Measurements from ENCODE around the gene KIAA0753. TPM values are rescaled to one million over a fixed set of nuclear protein-coding genes. Genes with fewer than 3 reads are reported as not detected.

The KIAA0753 gene
- total and polyA plus RNA-seq, 2 of the 4 experiments (the other 2 are of a cell fraction): 10.2 to 17.6 TPM

DNA sequence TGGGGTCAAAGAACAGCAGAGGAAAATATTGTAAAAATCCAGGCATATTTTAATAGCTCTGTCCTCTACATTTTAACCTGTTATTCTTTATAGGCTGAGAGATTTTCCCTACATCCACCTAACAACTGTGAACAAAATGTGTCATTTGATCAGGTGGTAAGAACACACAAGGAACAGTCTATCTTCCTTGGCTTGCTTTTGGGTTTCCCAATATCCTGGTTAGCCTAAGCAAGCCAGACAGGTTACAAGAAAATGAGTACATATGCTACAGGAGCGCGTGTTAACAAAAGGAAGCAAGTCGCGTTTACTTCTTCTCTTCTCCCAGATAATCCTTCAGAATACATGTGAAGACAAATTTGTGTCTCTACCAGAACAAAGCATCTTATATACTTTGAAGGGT, 53.2 kb downstream of the KIAA0753 start:
- Histone ChIP-seq H3K27ac (ENCODE audit: insufficient read depth, low read length) (no peak overlapping the region), H2AK9ac (replicated peaks; ENCODE audit: low read depth, low read length, poor library complexity) (no peak overlapping the region), H3K23ac (ENCODE audit: low read depth, low read length) (no peak overlapping the region), H3K36me3 (ENCODE audit: control insufficient read depth, insufficient read depth, low read length) (peaks cover 39% of the 10 kb centered on the region), H3K4me1 (ENCODE audit: control insufficient read depth, insufficient read depth, low read length) (peaks cover 6% of the 10 kb centered on the region), H3K9me3 (ENCODE audit: control insufficient read depth, insufficient read depth, low read length) (peaks cover 3% of the 10 kb centered on the region), H3K56ac (ENCODE audit: extremely low read depth, insufficient read depth, low read length) (no peak overlapping the region), H4K5ac (ENCODE audit: low read depth, low read length) (no peak overlapping the region), H3K27me3 (ENCODE audit: control insufficient read depth, insufficient read depth, low read length) (no peaks in the 10 kb centered on the region), H3K9ac (ENCODE audit: low read depth, low read length) (no peak overlapping the region), H3K4me2 (ENCODE audit: low read depth, low read length) (no peak overlapping the region), H3K14ac (replicated peaks; ENCODE audit: low read depth, low read length) (no peak overlapping the region), H3K18ac (ENCODE audit: low read depth, low read length) (no peak overlapping the region), H2AFZ (replicated peaks; ENCODE audit: low read length, poor library complexity) (no peak overlapping the region), H4K20me1 (ENCODE audit: insufficient read depth, low read length) (peaks cover 4% of the 10 kb centered on the region; the same call in 1 of the 2 replicates), H4K8ac (ENCODE audit: low read depth in 2 of 2, low read length in 2 of 2) (no peak overlapping the region), H2BK15ac (ENCODE audit: low read depth, low read length) (no peak overlapping the region), H3K4ac (ENCODE audit: low read depth, low read length) (no peak overlapping the region), H2AK5ac (ENCODE audit: low read depth, low read length) (no peak overlapping the region), H3K79me1 (ENCODE audit: low read depth in 1 of 2, low read length in 2 of 2) (peaks cover 12 to 14% of the 10 kb centered on the region in 2 experiments), H3K9me1 (ENCODE audit: insufficient read depth, low read length) (peaks cover 6% of the 10 kb centered on the region), H2BK120ac (ENCODE audit: low read depth, low read length) (no peak overlapping the region), H4K91ac (ENCODE audit: insufficient read depth, low read depth, low read length) (no peak overlapping the region), H2BK5ac (ENCODE audit: low read depth, low read length, poor library complexity, severe bottlenecking) (no peak overlapping the region), H3K4me3 (ENCODE audit: insufficient read depth, low read depth, low read length) (no peak overlapping the region), H2BK20ac (ENCODE audit: low read depth, low read length) (no peak overlapping the region)
- BruUV-seq (replicated peaks): no TSS peak
- intact Hi-C loops (cut with micrococcal nuclease) (no loop called here), in situ Hi-C loops (cut with MboI; ENCODE audit: low sequenced_read_pairs) (no loop called here), dilution Hi-C loops (cut with HindIII; ENCODE audit: low sequenced_read_pairs, unreplicated experiment) (no loop called here)
- POLR2A ChIA-PET (ENCODE audit: unreplicated experiment): interaction anchor here (0.5 kb wide), 1 partner anchor 144 kb away, joined by 3 read pairs; no protein-coding TSS in a partner anchor
- DNase-seq (no peak), ATAC-seq (ENCODE audit: low read depth) (no peak)
- TF ChIP-seq BHLHE40 (IDR thresholded peaks at IDR 0.05; ENCODE audit: low read depth, low read length): no peak
- TF ChIP-seq, protein P1, sequence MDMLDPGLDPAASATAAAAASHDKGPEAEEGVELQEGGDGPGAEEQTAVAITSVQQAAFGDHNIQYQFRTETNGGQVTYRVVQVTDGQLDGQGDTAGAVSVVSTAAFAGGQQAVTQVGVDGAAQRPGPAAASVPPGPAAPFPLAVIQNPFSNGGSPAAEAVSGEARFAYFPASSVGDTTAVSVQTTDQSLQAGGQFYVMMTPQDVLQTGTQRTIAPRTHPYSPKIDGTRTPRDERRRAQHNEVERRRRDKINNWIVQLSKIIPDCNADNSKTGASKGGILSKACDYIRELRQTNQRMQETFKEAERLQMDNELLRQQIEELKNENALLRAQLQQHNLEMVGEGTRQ (IDR thresholded peaks at IDR 0.05; ENCODE audit: low read depth, low read length): no peak
- no peak for TF ChIP-seq MAZ (IDR thresholded peaks at IDR 0.05; ENCODE audit: borderline replicate concordance, low read depth, low read length)
- TF ChIP-seq, protein P2, sequence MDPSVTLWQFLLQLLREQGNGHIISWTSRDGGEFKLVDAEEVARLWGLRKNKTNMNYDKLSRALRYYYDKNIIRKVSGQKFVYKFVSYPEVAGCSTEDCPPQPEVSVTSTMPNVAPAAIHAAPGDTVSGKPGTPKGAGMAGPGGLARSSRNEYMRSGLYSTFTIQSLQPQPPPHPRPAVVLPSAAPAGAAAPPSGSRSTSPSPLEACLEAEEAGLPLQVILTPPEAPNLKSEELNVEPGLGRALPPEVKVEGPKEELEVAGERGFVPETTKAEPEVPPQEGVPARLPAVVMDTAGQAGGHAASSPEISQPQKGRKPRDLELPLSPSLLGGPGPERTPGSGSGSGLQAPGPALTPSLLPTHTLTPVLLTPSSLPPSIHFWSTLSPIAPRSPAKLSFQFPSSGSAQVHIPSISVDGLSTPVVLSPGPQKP (IDR thresholded peaks at IDR 0.05; ENCODE audit: borderline replicate concordance, low read depth, low read length): no peak
- TF ChIP-seq MAFK (IDR thresholded peaks at IDR 0.05; ENCODE audit: low read depth, low read length): no peak
- WGBS, 2 experiments (ENCODE audit: extremely low coverage in 2 of 2, insufficient read length in 1 of 2): no CpG with 5 or more reads among the region's 4 CpGs
- CTCF ChIA-PET: no interaction called here
